Karpas-422 (cell line): ENCODE data around the gene CTNND2. TPM values are rescaled to one million over a fixed set of nuclear protein-coding genes. Genes with fewer than 3 reads are reported as not detected.

Source experiments
- DNase-seq: peaks from one replicate; pipeline ENCODE4 v3.0.0-alpha.2; 2015
- H2AFZ ChIP-seq: fragments of 200-600 bp; sonication (generic); 2 replicates; pipeline ENCODE4 v1.6.1; 2014; ENCODE audit warnings: antibody characterized with exemption, low read length, mixed read lengths
- H3K27ac ChIP-seq: fragments of 200-600 bp; sonication (generic); 2 replicates; pipeline ENCODE4 v1.5.1; 2014; ENCODE audit warnings: mild to moderate bottlenecking, low read length, moderate library complexity
- H3K27me3 ChIP-seq: fragments of 200-600 bp; sonication (generic); 2 replicates; pipeline ENCODE4 v1.6.1; 2014; ENCODE audit warnings: low read length, mixed read lengths
- H3K36me3 ChIP-seq: fragments of 200-600 bp; sonication (generic); 2 replicates; pipeline ENCODE4 v1.6.1; 2014; ENCODE audit warnings: low read length, mixed read lengths; ENCODE audit not compliant: insufficient read depth
- H3K4me1 ChIP-seq: fragments of 200-600 bp; sonication (generic); 2 replicates; pipeline ENCODE4 v1.6.1; 2014; ENCODE audit warnings: mild to moderate bottlenecking, low read length, mixed read lengths
- H3K4me2 ChIP-seq: fragments of 200-600 bp; sonication (generic); 2 replicates; pipeline ENCODE4 v1.6.1; 2014; ENCODE audit warnings: low read length, low read depth, mild to moderate bottlenecking; ENCODE audit not compliant: poor library complexity, severe bottlenecking
- H3K4me3 ChIP-seq: fragments of 200-600 bp; sonication (generic); 2 replicates; pipeline ENCODE4 v1.5.1; 2014; ENCODE audit warnings: mild to moderate bottlenecking, antibody characterized with exemption, low read length, mixed read lengths
- H3K79me2 ChIP-seq: fragments of 200-600 bp; sonication (generic); 2 replicates; pipeline ENCODE4 v1.6.1; 2014; ENCODE audit warnings: mild to moderate bottlenecking, low read length, mixed read lengths
- H3K9ac ChIP-seq: fragments of 200-600 bp; sonication (generic); 2 replicates; pipeline ENCODE4 v1.6.0; 2014; ENCODE audit warnings: low read length
- H3K9me2 ChIP-seq: fragments of 200-600 bp; sonication (generic), shearing (Covaris generic); replicated peaks from 2 replicates; pipeline ENCODE4 v1.6.0; 2014; ENCODE audit warnings: mild to moderate bottlenecking, low read length, moderate library complexity; ENCODE audit not compliant: insufficient read depth
- H3K9me3 ChIP-seq: fragments of 300-700, 200-600 bp; sonication (generic); 2 replicates; pipeline ENCODE4 v1.6.1; 2014; ENCODE audit warnings: low read length, mixed read lengths
- H4K20me1 ChIP-seq: fragments of 200-600 bp; sonication (generic); 2 replicates; pipeline ENCODE4 v1.6.1; 2014; ENCODE audit warnings: mild to moderate bottlenecking, antibody characterized with exemption, low read length, low read depth; ENCODE audit not compliant: insufficient read depth
- total RNA-seq: library from RNA; depleted of rRNA; stranded (reverse); fragments of >200 nt; shearing (Covaris generic); gene quantifications from 2 replicates; pipeline ENCODE4 v1.2.3, GENCODE V29; 2014; ENCODE audit warnings: low replicate concordance

CTNND2 gene
- total RNA-seq, 1 experiment from 2014 or later, result not detected

- no peak overlapping the region for H2AFZ ChIP-seq
- no peak overlapping the region for H3K27ac ChIP-seq
- no peak overlapping the region for H3K9ac ChIP-seq
- H3K4me2 ChIP-seq, result no peak overlapping the region
- no peak for DNase-seq
- H3K27me3 ChIP-seq, result no peaks in the 10 kb centered on the region
- H3K4me3 ChIP-seq, result no peak overlapping the region
- no peaks in the 10 kb centered on the region for H3K9me2 ChIP-seq
- H3K4me1 ChIP-seq, result no peaks in the 10 kb centered on the region
- H4K20me1 ChIP-seq, result no peaks in the 10 kb centered on the region
- H3K36me3 ChIP-seq, result no peaks in the 10 kb centered on the region
- no peaks in the 10 kb centered on the region for H3K79me2 ChIP-seq
- H3K9me3 ChIP-seq, result no peaks in the 10 kb centered on the region
Observed at GRCh38 chr5:11121885-11122284, 782.4 kb downstream of the CTNND2 start.

GRCh38 chr5:11110128-11110527 is 794.1 kb downstream of the CTNND2 start:
- H3K9ac ChIP-seq, result no peak overlapping the region
- H3K27me3 ChIP-seq, result no peaks in the 10 kb centered on the region
- no peaks in the 10 kb centered on the region for H4K20me1 ChIP-seq
- H3K4me2 ChIP-seq, result no peak overlapping the region
- no peak overlapping the region for H3K4me3 ChIP-seq
- H2AFZ ChIP-seq, result no peak overlapping the region
- no peaks in the 10 kb centered on the region for H3K79me2 ChIP-seq
- H3K9me2 ChIP-seq, result no peaks in the 10 kb centered on the region
- no peaks in the 10 kb centered on the region for H3K36me3 ChIP-seq
- H3K4me1 ChIP-seq, result no peaks in the 10 kb centered on the region
- no peak overlapping the region for H3K27ac ChIP-seq
- DNase-seq, result no peak
- H3K9me3 ChIP-seq, result no peaks in the 10 kb centered on the region

GRCh38 chr5:11105696-11106095 is 798.5 kb downstream of the CTNND2 start:
- Histone ChIP-seq H3K9me2 (no peaks in the 10 kb centered on the region), H2AFZ (no peak overlapping the region), H3K4me3 (no peak overlapping the region), H3K79me2 (no peaks in the 10 kb centered on the region), H3K9ac (no peak overlapping the region), H3K9me3 (no peaks in the 10 kb centered on the region), H3K4me1 (no peaks in the 10 kb centered on the region), H3K36me3 (no peaks in the 10 kb centered on the region), H4K20me1 (no peaks in the 10 kb centered on the region), H3K4me2 (no peak overlapping the region), H3K27me3 (no peaks in the 10 kb centered on the region), H3K27ac (no peak overlapping the region)
- no peak for DNase-seq

GRCh38 chr5:11104651-11105112 is 799.6 kb downstream of the CTNND2 start:
- Histone ChIP-seq H3K27me3 (no peaks in the 10 kb centered on the region), H3K4me2 (no peak overlapping the region), H4K20me1 (no peaks in the 10 kb centered on the region), H3K9me2 (no peaks in the 10 kb centered on the region), H3K9ac (no peak overlapping the region), H3K79me2 (no peaks in the 10 kb centered on the region), H3K27ac (no peak overlapping the region), H3K36me3 (no peaks in the 10 kb centered on the region), H2AFZ (no peak overlapping the region), H3K4me1 (no peaks in the 10 kb centered on the region), H3K4me3 (no peak overlapping the region), H3K9me3 (no peaks in the 10 kb centered on the region)
- DNase-seq, result no peak

- Histone ChIP-seq H3K27ac (no peak overlapping the region), H3K9me3 (no peaks in the 10 kb centered on the region), H3K36me3 (no peaks in the 10 kb centered on the region), H3K9me2 (no peaks in the 10 kb centered on the region), H4K20me1 (no peaks in the 10 kb centered on the region), H2AFZ (no peak overlapping the region), H3K79me2 (no peaks in the 10 kb centered on the region), H3K27me3 (no peaks in the 10 kb centered on the region), H3K4me3 (no peak overlapping the region), H3K9ac (no peak overlapping the region), H3K4me2 (no peak overlapping the region), H3K4me1 (no peaks in the 10 kb centered on the region)
- DNase-seq, result no peak
Observed at GRCh38 chr5:11104210-11104609, 800.0 kb downstream of the CTNND2 start.

- Histone ChIP-seq H3K36me3 (no peaks in the 10 kb centered on the region), H3K27me3 (no peaks in the 10 kb centered on the region), H2AFZ (no peak overlapping the region), H3K9me2 (no peaks in the 10 kb centered on the region), H3K79me2 (no peaks in the 10 kb centered on the region), H3K4me1 (no peaks in the 10 kb centered on the region), H3K27ac (no peak overlapping the region), H3K4me2 (no peak overlapping the region), H3K4me3 (no peak overlapping the region), H3K9me3 (no peaks in the 10 kb centered on the region), H4K20me1 (no peaks in the 10 kb centered on the region), H3K9ac (no peak overlapping the region)
- no peak for DNase-seq
Observed at GRCh38 chr5:11084111-11084510, 820.1 kb downstream of the CTNND2 start.

GRCh38 chr5:11082404-11082945 is 821.8 kb downstream of the CTNND2 start:
- H3K4me3 ChIP-seq, result no peak overlapping the region
- no peaks in the 10 kb centered on the region for H3K79me2 ChIP-seq
- H4K20me1 ChIP-seq, result no peaks in the 10 kb centered on the region
- no peak overlapping the region for H3K4me2 ChIP-seq
- no peaks in the 10 kb centered on the region for H3K4me1 ChIP-seq
- no peaks in the 10 kb centered on the region for H3K27me3 ChIP-seq
- no peak overlapping the region for H3K9ac ChIP-seq
- no peak for DNase-seq
- no peaks in the 10 kb centered on the region for H3K9me3 ChIP-seq
- no peak overlapping the region for H3K27ac ChIP-seq
- no peaks in the 10 kb centered on the region for H3K9me2 ChIP-seq
- no peak overlapping the region for H2AFZ ChIP-seq
- H3K36me3 ChIP-seq, result no peaks in the 10 kb centered on the region

GRCh38 chr5:11076945-11077613 is 827.2 kb downstream of the CTNND2 start:
- DNase-seq, result no peak
- no peaks in the 10 kb centered on the region for H4K20me1 ChIP-seq
- no peak overlapping the region for H3K4me3 ChIP-seq
- H3K9ac ChIP-seq, result no peak overlapping the region
- H3K79me2 ChIP-seq, result no peaks in the 10 kb centered on the region
- H3K36me3 ChIP-seq, result no peaks in the 10 kb centered on the region
- H2AFZ ChIP-seq, result no peak overlapping the region
- no peak overlapping the region for H3K4me2 ChIP-seq
- H3K27ac ChIP-seq, result no peak overlapping the region
- no peaks in the 10 kb centered on the region for H3K9me2 ChIP-seq
- H3K4me1 ChIP-seq, result no peaks in the 10 kb centered on the region
- no peaks in the 10 kb centered on the region for H3K9me3 ChIP-seq
- no peaks in the 10 kb centered on the region; the same call in 1 of the 2 replicates for H3K27me3 ChIP-seq
